C4-2B (cell line): ENCODE results near the gene CCDC188.

ENCODE experiments used
- CTCF ChIP-seq: fragments of 450-650 bp; conservative IDR thresholded peaks from 2 replicates; pipeline ENCODE4 v1.5.1; 2017; ENCODE audit warnings: mild to moderate bottlenecking
- ZFX ChIP-seq: fragments of 450-650 bp; IDR thresholded peaks from 2 replicates; pipeline ENCODE4 v1.6.1; 2017

GRCh38 chr22:20180640-20181039 is 29.8 kb upstream of the CCDC188 start:
- TF ChIP-seq CTCF (no peak; the same call in 1 of the 2 replicates), ZFX (no peak)
